IPS-18c (cell line): ENCODE measurements around the gene TRRAP.

Source experiments
- H3K4me3 ChIP-seq: 2 replicates; pipeline ENCODE4 v1.7.0; 2013; ENCODE audit warnings: low read depth, mild to moderate bottlenecking, low read length, moderate library complexity; ENCODE audit not compliant: insufficient read depth
- H3K9me3 ChIP-seq: one replicate; pipeline ENCODE4 v1.6.1; 2013; ENCODE audit warnings: mild to moderate bottlenecking, low read length, moderate library complexity; ENCODE audit not compliant: control insufficient read depth, insufficient read depth

Gene TRRAP

GRCh38 chr7:99021941-99022560 is 143.7 kb downstream of the TRRAP start:
- H3K4me3 ChIP-seq: no peak overlapping the region
- no peaks in the 10 kb centered on the region for H3K9me3 ChIP-seq

- Histone ChIP-seq H3K4me3 (no peak overlapping the region), H3K9me3 (no peaks in the 10 kb centered on the region)
These were observed 145.7 kb downstream of the TRRAP start for GRCh38 chr7:99024066-99024465.

GRCh38 chr7:99027241-99027640 is 148.9 kb downstream of the TRRAP start:
- peaks cover 6% of the 10 kb centered on the region for H3K9me3 ChIP-seq
- no peak overlapping the region for H3K4me3 ChIP-seq

GRCh38 chr7:99027841-99028240 is 149.5 kb downstream of the TRRAP start:
- H3K4me3 ChIP-seq: no peak overlapping the region
- peaks cover 6% of the 10 kb centered on the region for H3K9me3 ChIP-seq

GRCh38 chr7:99028261-99028973 is 150.1 kb downstream of the TRRAP start:
- peaks cover 6% of the 10 kb centered on the region for H3K9me3 ChIP-seq
- H3K4me3 ChIP-seq: no peak overlapping the region

GRCh38 chr7:99029466-99030435 is 151.4 kb downstream of the TRRAP start:
- H3K4me3 ChIP-seq: no peak overlapping the region
- H3K9me3 ChIP-seq: peaks cover 6% of the 10 kb centered on the region

GRCh38 chr7:99030457-99030856 is 152.1 kb downstream of the TRRAP start:
- Histone ChIP-seq H3K4me3 (no peak overlapping the region), H3K9me3 (peaks cover 6% of the 10 kb centered on the region)

GRCh38 chr7:99030951-99031350 is 152.6 kb downstream of the TRRAP start:
- peaks cover 6% of the 10 kb centered on the region for H3K9me3 ChIP-seq
- no peak overlapping the region for H3K4me3 ChIP-seq

- Histone ChIP-seq H3K9me3 (peaks cover 6% of the 10 kb centered on the region), H3K4me3 (no peak overlapping the region)
These were observed 153.2 kb downstream of the TRRAP start for GRCh38 chr7:99031496-99031895.

GRCh38 chr7:99032928-99033327 is 154.6 kb downstream of the TRRAP start:
- H3K9me3 ChIP-seq: peaks cover 6% of the 10 kb centered on the region
- H3K4me3 ChIP-seq: no peak overlapping the region

- Histone ChIP-seq H3K9me3 (peaks cover 6% of the 10 kb centered on the region), H3K4me3 (no peak overlapping the region)
These were observed 155.4 kb downstream of the TRRAP start for GRCh38 chr7:99033765-99034164.

GRCh38 chr7:99034932-99035722 is 156.8 kb downstream of the TRRAP start:
- no peak overlapping the region for H3K4me3 ChIP-seq
- H3K9me3 ChIP-seq: peaks cover 4% of the 10 kb centered on the region

- no peak overlapping the region for H3K4me3 ChIP-seq
- H3K9me3 ChIP-seq: peaks cover 2% of the 10 kb centered on the region
These were observed 157.6 kb downstream of the TRRAP start for GRCh38 chr7:99035723-99036545.

GRCh38 chr7:99036546-99037111 is 158.3 kb downstream of the TRRAP start:
- Histone ChIP-seq H3K9me3 (no peaks in the 10 kb centered on the region), H3K4me3 (no peak overlapping the region)

- Histone ChIP-seq H3K9me3 (no peaks in the 10 kb centered on the region), H3K4me3 (no peak overlapping the region)
These were observed 159.1 kb downstream of the TRRAP start for GRCh38 chr7:99037327-99037940.
